OCI-LY7 (cell line): ENCODE measurements around the gene ZCCHC14. TPM values are rescaled to one million over a fixed set of nuclear protein-coding genes. Genes with fewer than 3 reads are reported as not detected.

Experiments used
- BruUV-seq: library from RNA; stranded (reverse); fragments of 400-500 nt; replicated peaks from 2 replicates; lab custom pipeline; 2021; lab: Mats Ljungman, UMichigan
- CTCF ChIA-PET: fragments of 300-600 bp; sonication (Branson Sonifier 250); formaldehyde crosslinking; loops from one replicate; lab custom pipeline; 2022; ENCODE audit warnings: antibody characterized with exemption; ENCODE audit not compliant: unreplicated experiment; lab: Charles Lee
- POLR2A ChIA-PET: fragments of 300-600 bp; sonication (Branson Sonifier 250); formaldehyde crosslinking; loops from one replicate; lab custom pipeline; 2022; ENCODE audit warnings: antibody characterized with exemption; lab: Charles Lee
- DNase-seq: peaks from one replicate; pipeline ENCODE4 v3.0.0-alpha.2; 2015; ENCODE audit warnings: low spot score
- H2AFZ ChIP-seq: fragments of 200-600 bp; sonication (generic), shearing (Covaris generic); 2 replicates; pipeline ENCODE4 v1.6.1; 2014; ENCODE audit warnings: mild to moderate bottlenecking, antibody characterized with exemption, low read length, moderate library complexity
- H3K27ac ChIP-seq: fragments of 200-600 bp; sonication (generic); 2 replicates; pipeline ENCODE4 v1.5.1; 2014; ENCODE audit warnings: mixed run types, low read depth, mild to moderate bottlenecking, moderate library complexity, low read length, inconsistent platforms; ENCODE audit not compliant: poor library complexity, severe bottlenecking
- H3K36me3 ChIP-seq: fragments of 200-600 bp; sonication (generic); 2 replicates; pipeline ENCODE4 v1.6.1; 2014; ENCODE audit warnings: mild to moderate bottlenecking, antibody characterized with exemption, low read length, moderate library complexity, mixed read lengths; ENCODE audit not compliant: insufficient read depth
- H3K4me1 ChIP-seq: fragments of 200-600 bp; sonication (generic); 2 replicates; pipeline ENCODE4 v1.5.1; 2014; ENCODE audit warnings: mild to moderate bottlenecking, low read length; ENCODE audit not compliant: insufficient read depth, poor library complexity, severe bottlenecking
- H3K4me2 ChIP-seq: fragments of 200-600 bp; sonication (generic); 2 replicates; pipeline ENCODE4 v1.6.1; 2014; ENCODE audit warnings: mild to moderate bottlenecking, low read length
- H3K4me3 ChIP-seq: fragments of 200-600 bp; sonication (generic); 2 replicates; pipeline ENCODE4 v1.5.1; 2014; ENCODE audit warnings: mild to moderate bottlenecking, low read depth, low read length; ENCODE audit not compliant: poor library complexity, severe bottlenecking
- H3K79me2 ChIP-seq: fragments of 200-600 bp; sonication (generic); 2 replicates; pipeline ENCODE4 v1.6.1; 2016; ENCODE audit warnings: low read depth, mild to moderate bottlenecking, low read length, moderate library complexity, mixed read lengths; ENCODE audit not compliant: insufficient read depth
- H3K9me2 ChIP-seq: fragments of 200-600 bp; sonication (generic); 2 replicates; pipeline ENCODE4 v1.6.1; 2016; ENCODE audit warnings: mild to moderate bottlenecking, low read length, mixed read lengths; ENCODE audit not compliant: insufficient read depth
- H3K9me3 ChIP-seq: fragments of 200-600 bp; sonication (generic); 2 replicates; pipeline ENCODE4 v1.6.1; 2014; ENCODE audit warnings: mild to moderate bottlenecking, mixed run types, low read length, mixed read lengths
- H4K20me1 ChIP-seq: fragments of 200-600 bp; sonication (generic); 2 replicates; pipeline ENCODE4 v1.6.1; 2014; ENCODE audit warnings: mild to moderate bottlenecking, antibody characterized with exemption, low read length, moderate library complexity, mixed read lengths; ENCODE audit not compliant: insufficient read depth
- CTCF ChIP-seq: fragments of 200-600 bp; sonication (generic); conservative IDR thresholded peaks from 2 replicates; pipeline ENCODE4 v1.5.1; 2014; ENCODE audit warnings: mild to moderate bottlenecking, antibody characterized with exemption, low read length, moderate library complexity, mixed read lengths
- EZH2phosphoT487 ChIP-seq: fragments of 200-600 bp; sonication (generic); IDR thresholded peaks from 2 replicates; pipeline ENCODE4 v1.6.1; 2018; ENCODE audit warnings: low read depth, borderline replicate concordance, mild to moderate bottlenecking, mixed run types, antibody characterized with exemption, low read length, moderate library complexity, mixed read lengths
- intact Hi-C: fragments of 100-400 bp; cut with micrococcal nuclease; formaldehyde crosslinking; loops from one replicate; pipeline ENCODE4 v1.10.0; 2022; ENCODE audit not compliant: unreplicated experiment
- total RNA-seq, 2 experiments: library from RNA; depleted of rRNA in 1 of 2; stranded (reverse); fragments of >200 nt in 1 of 2; shearing (Covaris generic) in 1 of 2; gene quantifications; 2 replicates each; pipeline ENCODE4 v1.2.3, GENCODE V29; 2014 to 2022

Gene ZCCHC14
- total RNA-seq, 2 experiments from 2014 or later, result 8.5 to 17.1 TPM

GRCh38 chr16:87451563-87452210 lies 41.1 kb downstream of the ZCCHC14 start:
- intact Hi-C loops, result no loop called here
- no peaks in the 10 kb centered on the region for H3K9me2 ChIP-seq
- no peak overlapping the region for H3K27ac ChIP-seq
- BruUV-seq, result no TSS peak
- H4K20me1 ChIP-seq, result no peaks in the 10 kb centered on the region
- no peaks in the 10 kb centered on the region for H3K9me3 ChIP-seq
- DNase-seq, result no peak
- H2AFZ ChIP-seq, result no peak overlapping the region
- H3K79me2 ChIP-seq, result no peaks in the 10 kb centered on the region
- no peak overlapping the region for H3K4me3 ChIP-seq
- CTCF ChIA-PET, result no interaction called here
- POLR2A ChIA-PET, result no interaction called here
- TF ChIP-seq CTCF, result no peak
- no peak for TF ChIP-seq EZH2phosphoT487
- no peaks in the 10 kb centered on the region for H3K4me1 ChIP-seq
- no peak overlapping the region for H3K4me2 ChIP-seq
- peaks cover 26% of the 10 kb centered on the region for H3K36me3 ChIP-seq

GRCh38 chr16:87448866-87449265 lies 44.0 kb downstream of the ZCCHC14 start:
- H3K27ac ChIP-seq, result no peak overlapping the region
- intact Hi-C loops, result no loop called here
- no peak overlapping the region for H3K4me3 ChIP-seq
- H3K36me3 ChIP-seq, result peaks cover 39% of the 10 kb centered on the region
- no peak for TF ChIP-seq EZH2phosphoT487
- no peak for TF ChIP-seq CTCF
- no peaks in the 10 kb centered on the region for H3K9me2 ChIP-seq
- ChIA-PET CTCF (no interaction called here), POLR2A (no interaction called here)
- no peaks in the 10 kb centered on the region for H3K4me1 ChIP-seq
- H2AFZ ChIP-seq, result no peak overlapping the region
- no peaks in the 10 kb centered on the region for H3K9me3 ChIP-seq
- DNase-seq, result no peak
- BruUV-seq, result no TSS peak
- H4K20me1 ChIP-seq, result no peaks in the 10 kb centered on the region
- no peaks in the 10 kb centered on the region for H3K79me2 ChIP-seq
- no peak overlapping the region for H3K4me2 ChIP-seq

GRCh38 chr16:87447323-87447722 lies 45.5 kb downstream of the ZCCHC14 start:
- Histone ChIP-seq H3K4me3 (no peak overlapping the region), H3K4me2 (no peak overlapping the region), H4K20me1 (no peaks in the 10 kb centered on the region), H2AFZ (no peak overlapping the region), H3K36me3 (peaks cover 39% of the 10 kb centered on the region), H3K27ac (no peak overlapping the region), H3K79me2 (no peaks in the 10 kb centered on the region), H3K4me1 (no peaks in the 10 kb centered on the region), H3K9me3 (no peaks in the 10 kb centered on the region), H3K9me2 (no peaks in the 10 kb centered on the region)
- no peak for DNase-seq
- BruUV-seq, result no TSS peak
- no peak for TF ChIP-seq EZH2phosphoT487
- TF ChIP-seq CTCF, result no peak
- POLR2A ChIA-PET, result no interaction called here
- intact Hi-C loops, result no loop called here
- CTCF ChIA-PET, result no interaction called here
